ENCODE measurements around the gene LMOD1. TPM values are rescaled to one million over a fixed set of nuclear protein-coding genes. Genes with fewer than 3 reads are reported as not detected.

The LMOD1 gene
- total and polyA plus RNA-seq, 2 donors (not counting 3 experiments of a cell fraction or from before 2014, with no cell fraction given): 0.19 to 0.33 TPM

GRCh38 chr1:201892211-201892610 is 54.1 kb downstream of the LMOD1 start:
- BruUV-seq (replicated peaks): no TSS peak
- no peak overlapping the region for H3K9ac ChIP-seq (replicated peaks; ENCODE audit: extremely low read depth, insufficient read depth, low read length)

More at GRCh38 chr1:201892211-201892610, 54.1 kb downstream of the LMOD1 start:
- ChIA-PET CTCF (interaction anchor here (0.6 to 10.8 kb wide), 3 partner anchors 11 to 76 kb away, joined by 3 to 577 read pairs (median 4); no protein-coding TSS in a partner anchor), POLR2A (no interaction called here)
- no peaks in the 10 kb centered on the region for H3K9me1 ChIP-seq (replicated peaks; ENCODE audit: control insufficient read depth, extremely low read depth, insufficient read depth, low read length)
- DNase-seq (ENCODE audit: low read depth, low spot score) (no peak), FAIRE-seq (no peak)
- intact Hi-C loops (cut with micrococcal nuclease) (no loop called here), dilution Hi-C loops (cut with MboI; ENCODE audit: extremely low pct_ligation_motif_present, low sequenced_read_pairs) (no loop called here)
- no peaks in the 10 kb centered on the region for H3K27me3 ChIP-seq (ENCODE audit: control insufficient read depth in 2 of 2, insufficient read depth in 2 of 2, low read length in 2 of 2)
- no peaks in the 10 kb centered on the region for H4K20me1 ChIP-seq (replicated peaks; ENCODE audit: control insufficient read depth, extremely low read depth, insufficient read depth, low read length)
- no peak overlapping the region for H2AFZ ChIP-seq (ENCODE audit: low read depth, low read length)
- no peaks in the 10 kb centered on the region for H3K9me3 ChIP-seq (replicated peaks; ENCODE audit: control insufficient read depth, insufficient read depth, low read length)
- peaks cover 10% of the 10 kb centered on the region for H3K4me1 ChIP-seq (ENCODE audit: control insufficient read depth, extremely low read depth, insufficient read depth, low read length)
- no peak overlapping the region for H3K4me2 ChIP-seq (ENCODE audit: insufficient read depth, low read length)
- no peak overlapping the region for H3K4me3 ChIP-seq (replicated peaks in 1 of 3; ENCODE audit: insufficient read depth in 1 of 3, low read depth in 1 of 3, low read length in 3 of 3)
- no peaks in the 10 kb centered on the region for H3K36me3 ChIP-seq (ENCODE audit: control insufficient read depth in 2 of 2, extremely low read depth in 1 of 2, insufficient read depth in 2 of 2, low read length in 2 of 2)
- H3K27ac ChIP-seq (ENCODE audit: insufficient read depth, low read depth, low read length): no peak overlapping the region
- TF ChIP-seq POLR2AphosphoS5 (IDR thresholded peaks at IDR 0.05; ENCODE audit: insufficient read depth, low read depth, low read length) (no peak), JUN (IDR thresholded peaks at IDR 0.05; ENCODE audit: borderline replicate concordance, insufficient read depth, insufficient read length, low read depth) (no peak), MYC (IDR thresholded peaks at IDR 0.05; ENCODE audit: low read depth, low read length) (no peak), FOS (IDR thresholded peaks at IDR 0.05; ENCODE audit: borderline replicate concordance, insufficient read depth, low read length) (no peak), POLR2A (IDR thresholded peaks at IDR 0.05; ENCODE audit: low read depth, low read length) (no peak), GATA2 (IDR thresholded peaks at IDR 0.05; ENCODE audit: insufficient read depth, insufficient read length, low read depth, low read length) (no peak), EZH2 (IDR thresholded peaks at IDR 0.05; ENCODE audit: borderline replicate concordance, low read depth, low read length, severe bottlenecking) (no peak)
- TF ChIP-seq, protein P1, sequence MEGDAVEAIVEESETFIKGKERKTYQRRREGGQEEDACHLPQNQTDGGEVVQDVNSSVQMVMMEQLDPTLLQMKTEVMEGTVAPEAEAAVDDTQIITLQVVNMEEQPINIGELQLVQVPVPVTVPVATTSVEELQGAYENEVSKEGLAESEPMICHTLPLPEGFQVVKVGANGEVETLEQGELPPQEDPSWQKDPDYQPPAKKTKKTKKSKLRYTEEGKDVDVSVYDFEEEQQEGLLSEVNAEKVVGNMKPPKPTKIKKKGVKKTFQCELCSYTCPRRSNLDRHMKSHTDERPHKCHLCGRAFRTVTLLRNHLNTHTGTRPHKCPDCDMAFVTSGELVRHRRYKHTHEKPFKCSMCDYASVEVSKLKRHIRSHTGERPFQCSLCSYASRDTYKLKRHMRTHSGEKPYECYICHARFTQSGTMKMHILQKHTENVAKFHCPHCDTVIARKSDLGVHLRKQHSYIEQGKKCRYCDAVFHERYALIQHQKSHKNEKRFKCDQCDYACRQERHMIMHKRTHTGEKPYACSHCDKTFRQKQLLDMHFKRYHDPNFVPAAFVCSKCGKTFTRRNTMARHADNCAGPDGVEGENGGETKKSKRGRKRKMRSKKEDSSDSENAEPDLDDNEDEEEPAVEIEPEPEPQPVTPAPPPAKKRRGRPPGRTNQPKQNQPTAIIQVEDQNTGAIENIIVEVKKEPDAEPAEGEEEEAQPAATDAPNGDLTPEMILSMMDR (IDR thresholded peaks at IDR 0.05; ENCODE audit: extremely low read depth in 1 of 2, insufficient read depth in 1 of 2, low read depth in 1 of 2, low read length in 2 of 2): no peak
- TF ChIP-seq, protein P2, sequence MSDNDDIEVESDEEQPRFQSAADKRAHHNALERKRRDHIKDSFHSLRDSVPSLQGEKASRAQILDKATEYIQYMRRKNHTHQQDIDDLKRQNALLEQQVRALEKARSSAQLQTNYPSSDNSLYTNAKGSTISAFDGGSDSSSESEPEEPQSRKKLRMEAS (IDR thresholded peaks at IDR 0.05; ENCODE audit: insufficient read depth, insufficient read length): no peak
- no peaks in the 10 kb centered on the region for H3K79me2 ChIP-seq (ENCODE audit: control insufficient read depth, insufficient read depth, low read length)

Measured in endothelial cell of umbilical vein (primary cell).